Measurements from ENCODE around the gene WDFY2.

WDFY2 gene

DNA sequence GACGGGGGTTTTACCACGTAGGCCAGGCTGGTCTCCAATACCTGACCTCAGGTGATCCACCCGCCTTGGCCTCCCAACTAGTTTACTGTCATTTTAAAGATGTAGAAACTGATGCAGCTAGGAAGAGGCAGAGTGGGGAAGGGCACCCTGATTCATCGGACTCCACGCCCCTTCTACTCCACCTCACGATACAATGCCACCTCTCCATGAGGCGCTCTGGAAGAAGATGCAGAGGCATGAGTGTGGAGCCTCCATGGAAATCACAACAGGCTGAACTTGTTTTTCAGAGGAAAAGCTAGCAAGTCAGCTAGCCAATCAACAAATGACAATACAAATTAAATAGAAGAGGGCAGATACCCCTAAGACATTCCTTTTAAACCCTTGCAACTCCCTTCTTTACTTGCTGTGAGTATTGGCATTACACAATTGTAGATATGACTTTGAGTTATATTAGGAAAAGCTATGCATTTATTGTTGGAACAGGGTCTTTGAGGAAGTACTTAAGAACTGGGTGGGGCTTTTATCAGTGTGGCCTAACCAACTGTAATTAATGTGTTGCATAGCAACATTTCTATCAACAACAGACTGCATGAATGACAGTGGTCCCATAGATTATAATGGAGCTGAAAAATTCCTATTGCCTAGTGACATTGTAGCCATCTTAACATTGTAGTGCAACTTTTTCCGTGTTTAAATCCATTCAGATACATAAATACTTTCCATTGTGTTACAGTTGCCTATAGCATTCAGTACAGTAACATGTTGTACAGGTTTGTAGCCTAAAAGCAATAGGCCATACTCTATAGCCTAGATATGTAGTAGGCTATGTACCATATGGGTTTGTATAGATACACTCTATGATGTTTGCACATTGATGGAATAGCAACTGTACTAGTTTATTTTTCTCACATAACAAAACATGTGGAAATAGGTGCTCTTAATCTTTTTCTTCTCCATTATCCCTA lies 17.6 kb downstream of the WDFY2 start:
- H3K4me3 Mint-ChIP-seq = no peak overlapping the region
- H3K36me3 Mint-ChIP-seq (ENCODE audit: low read depth) = peaks cover 7% of the 10 kb centered on the region
- H3K27me3 Mint-ChIP-seq (ENCODE audit: low read depth) = no peaks in the 10 kb centered on the region
- peaks cover 18% of the 10 kb centered on the region for H3K4me1 Mint-ChIP-seq (ENCODE audit: low read depth)
- H3K27ac Mint-ChIP-seq = no peak overlapping the region
- H3K9me3 Mint-ChIP-seq = no peaks in the 10 kb centered on the region

GRCh38 chr13:51603716-51604115 lies 19.5 kb downstream of the WDFY2 start:
- no peaks in the 10 kb centered on the region for H3K9me3 Mint-ChIP-seq
- H3K4me3 Mint-ChIP-seq = no peak overlapping the region
- H3K27ac Mint-ChIP-seq = no peak overlapping the region
- H3K4me1 Mint-ChIP-seq (ENCODE audit: low read depth) = peaks cover 21% of the 10 kb centered on the region
- H3K36me3 Mint-ChIP-seq (ENCODE audit: low read depth) = peaks cover 7% of the 10 kb centered on the region
- no peaks in the 10 kb centered on the region for H3K27me3 Mint-ChIP-seq (ENCODE audit: low read depth)

DNA sequence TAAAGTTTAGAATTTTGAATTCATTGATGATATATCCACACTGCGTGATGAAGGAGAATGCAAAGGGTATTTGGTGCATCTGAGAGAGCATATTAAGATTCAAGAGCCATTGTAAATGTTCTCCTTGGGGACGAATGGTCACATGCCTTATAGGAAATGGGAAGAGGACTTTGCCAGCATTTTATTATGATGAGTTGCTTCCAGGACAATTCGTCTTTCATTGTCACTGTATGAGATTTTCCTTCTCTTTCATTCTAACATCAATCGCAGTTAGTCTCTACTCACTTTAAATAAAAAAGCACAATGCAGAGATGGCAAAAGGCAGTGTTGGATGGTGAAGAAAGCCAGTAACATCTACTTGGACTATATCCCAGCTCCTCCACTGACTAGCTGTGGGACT lies 21.4 kb downstream of the WDFY2 start:
- no peaks in the 10 kb centered on the region for H3K27me3 Mint-ChIP-seq (ENCODE audit: low read depth)
- peaks cover 7% of the 10 kb centered on the region for H3K36me3 Mint-ChIP-seq (ENCODE audit: low read depth)
- no peak overlapping the region for H3K27ac Mint-ChIP-seq
- no peak overlapping the region for H3K4me3 Mint-ChIP-seq
- peaks cover 6% of the 10 kb centered on the region for H3K4me1 Mint-ChIP-seq (ENCODE audit: low read depth)
- no peaks in the 10 kb centered on the region for H3K9me3 Mint-ChIP-seq

GRCh38 chr13:51607165-51607564 lies 22.9 kb downstream of the WDFY2 start:
- Mint-ChIP-seq H3K4me3 (no peak overlapping the region), H3K9me3 (no peaks in the 10 kb centered on the region), H3K4me1 (ENCODE audit: low read depth) (peaks cover 8% of the 10 kb centered on the region), H3K27me3 (ENCODE audit: low read depth) (no peaks in the 10 kb centered on the region), H3K27ac (no peak overlapping the region), H3K36me3 (ENCODE audit: low read depth) (peaks cover 5% of the 10 kb centered on the region)

DNA sequence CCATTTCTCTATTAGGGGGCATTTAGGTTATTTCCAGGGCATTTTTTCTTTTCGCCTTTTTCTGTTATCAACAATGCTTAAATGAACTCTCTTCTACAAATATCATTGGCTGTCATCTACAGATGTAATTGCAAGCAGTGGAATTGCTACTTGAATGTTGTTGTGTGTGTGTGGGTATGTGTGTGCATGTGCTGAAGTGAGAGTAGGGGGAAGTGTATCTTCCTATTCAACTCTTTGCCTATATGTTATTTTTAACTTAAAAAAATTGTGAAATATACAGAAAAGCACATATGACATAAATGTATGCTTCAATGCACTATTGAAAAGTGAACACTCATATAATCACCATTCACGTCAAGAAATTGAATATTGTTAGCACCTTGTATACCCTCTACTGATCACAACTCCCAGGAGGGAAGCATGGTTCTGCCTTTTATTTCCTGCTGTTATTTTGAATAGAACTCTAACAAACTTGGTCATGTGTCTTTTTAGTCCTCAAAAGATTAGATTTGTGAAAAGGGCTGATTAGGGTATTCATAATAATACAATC lies 24.7 kb downstream of the WDFY2 start:
- no peak overlapping the region for H3K27ac Mint-ChIP-seq
- peaks cover 13% of the 10 kb centered on the region for H3K4me1 Mint-ChIP-seq (ENCODE audit: low read depth)
- no peak overlapping the region for H3K4me3 Mint-ChIP-seq

DNA sequence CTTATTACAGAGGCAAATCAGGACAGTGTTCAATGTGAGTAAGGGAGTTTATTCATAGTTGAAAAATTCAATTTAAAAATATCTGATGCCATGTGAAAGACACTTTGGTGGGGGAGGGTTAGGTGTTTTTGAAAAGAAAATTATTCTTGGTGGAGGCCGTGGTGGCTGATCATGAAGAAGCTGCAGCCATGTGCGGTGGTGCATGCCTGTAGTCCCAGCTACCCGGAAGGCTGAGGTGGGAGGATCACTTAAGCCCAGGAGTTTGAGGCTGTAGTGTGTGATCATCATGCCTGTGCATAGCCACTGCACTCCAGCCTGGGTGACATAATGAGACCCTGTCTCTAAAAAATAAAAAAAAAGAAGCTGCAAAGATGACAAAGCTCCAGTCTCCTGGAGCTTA lies 28.6 kb downstream of the WDFY2 start:
- Mint-ChIP-seq H3K9me3 (no peaks in the 10 kb centered on the region), H3K27me3 (ENCODE audit: low read depth) (no peaks in the 10 kb centered on the region), H3K4me3 (no peak overlapping the region), H3K36me3 (ENCODE audit: low read depth) (peaks cover 2% of the 10 kb centered on the region), H3K27ac (no peak overlapping the region), H3K4me1 (ENCODE audit: low read depth) (peaks cover 17% of the 10 kb centered on the region)

More for the DNA sequence above, 24.7 kb downstream of the WDFY2 start:
- Mint-ChIP-seq H3K9me3 (no peaks in the 10 kb centered on the region), H3K27me3 (ENCODE audit: low read depth) (no peaks in the 10 kb centered on the region), H3K36me3 (ENCODE audit: low read depth) (no peaks in the 10 kb centered on the region)

- Mint-ChIP-seq H3K9me3 (no peaks in the 10 kb centered on the region), H3K4me1 (ENCODE audit: low read depth) (peaks cover 18% of the 10 kb centered on the region), H3K27me3 (ENCODE audit: low read depth) (no peaks in the 10 kb centered on the region), H3K4me3 (no peak overlapping the region), H3K27ac (no peak overlapping the region), H3K36me3 (ENCODE audit: low read depth) (peaks cover 2% of the 10 kb centered on the region)
Measured at GRCh38 chr13:51613535-51613934, 29.3 kb downstream of the WDFY2 start.

- H3K36me3 Mint-ChIP-seq (ENCODE audit: low read depth) = peaks cover 2% of the 10 kb centered on the region
- peak overlapping the region; percentile 94 for H3K27ac Mint-ChIP-seq
- peak overlapping the region; percentile 83 for H3K4me3 Mint-ChIP-seq
- H3K9me3 Mint-ChIP-seq = no peaks in the 10 kb centered on the region
- H3K4me1 Mint-ChIP-seq (ENCODE audit: low read depth) = peaks cover 18% of the 10 kb centered on the region
- no peaks in the 10 kb centered on the region for H3K27me3 Mint-ChIP-seq (ENCODE audit: low read depth)
Measured at GRCh38 chr13:51614350-51614786, 30.1 kb downstream of the WDFY2 start.

DNA sequence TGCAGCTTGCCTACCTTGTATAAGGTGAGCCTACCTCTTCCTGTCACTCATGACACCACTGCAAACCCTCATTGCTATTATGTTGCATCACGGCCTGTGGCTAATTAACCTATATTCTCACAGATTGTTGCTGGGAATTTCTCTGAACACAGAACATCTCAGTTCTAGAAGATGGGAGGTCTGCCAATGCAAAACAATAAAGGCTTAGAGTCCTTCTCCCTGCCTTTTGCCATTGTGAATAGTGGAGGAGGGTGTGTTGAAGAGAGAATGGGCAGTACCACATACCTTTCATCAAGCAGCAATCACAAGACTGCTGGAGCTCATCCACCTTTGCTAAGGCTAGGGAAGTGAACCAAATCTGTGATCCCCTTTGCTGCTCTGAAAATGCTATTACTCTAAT lies 34.4 kb downstream of the WDFY2 start:
- H3K4me1 Mint-ChIP-seq (ENCODE audit: low read depth) = peaks cover 21% of the 10 kb centered on the region
- H3K27ac Mint-ChIP-seq = no peak overlapping the region
- no peaks in the 10 kb centered on the region for H3K9me3 Mint-ChIP-seq
- H3K27me3 Mint-ChIP-seq (ENCODE audit: low read depth) = no peaks in the 10 kb centered on the region
- peaks cover 5% of the 10 kb centered on the region for H3K36me3 Mint-ChIP-seq (ENCODE audit: low read depth)
- H3K4me3 Mint-ChIP-seq = no peak overlapping the region

GRCh38 chr13:51619614-51620013 lies 35.4 kb downstream of the WDFY2 start:
- H3K36me3 Mint-ChIP-seq (ENCODE audit: low read depth) = peaks cover 2% of the 10 kb centered on the region
- peaks cover 22% of the 10 kb centered on the region for H3K4me1 Mint-ChIP-seq (ENCODE audit: low read depth)
- H3K27me3 Mint-ChIP-seq (ENCODE audit: low read depth) = no peaks in the 10 kb centered on the region
- H3K27ac Mint-ChIP-seq = no peak overlapping the region
- H3K9me3 Mint-ChIP-seq = no peaks in the 10 kb centered on the region
- no peak overlapping the region for H3K4me3 Mint-ChIP-seq

DNA sequence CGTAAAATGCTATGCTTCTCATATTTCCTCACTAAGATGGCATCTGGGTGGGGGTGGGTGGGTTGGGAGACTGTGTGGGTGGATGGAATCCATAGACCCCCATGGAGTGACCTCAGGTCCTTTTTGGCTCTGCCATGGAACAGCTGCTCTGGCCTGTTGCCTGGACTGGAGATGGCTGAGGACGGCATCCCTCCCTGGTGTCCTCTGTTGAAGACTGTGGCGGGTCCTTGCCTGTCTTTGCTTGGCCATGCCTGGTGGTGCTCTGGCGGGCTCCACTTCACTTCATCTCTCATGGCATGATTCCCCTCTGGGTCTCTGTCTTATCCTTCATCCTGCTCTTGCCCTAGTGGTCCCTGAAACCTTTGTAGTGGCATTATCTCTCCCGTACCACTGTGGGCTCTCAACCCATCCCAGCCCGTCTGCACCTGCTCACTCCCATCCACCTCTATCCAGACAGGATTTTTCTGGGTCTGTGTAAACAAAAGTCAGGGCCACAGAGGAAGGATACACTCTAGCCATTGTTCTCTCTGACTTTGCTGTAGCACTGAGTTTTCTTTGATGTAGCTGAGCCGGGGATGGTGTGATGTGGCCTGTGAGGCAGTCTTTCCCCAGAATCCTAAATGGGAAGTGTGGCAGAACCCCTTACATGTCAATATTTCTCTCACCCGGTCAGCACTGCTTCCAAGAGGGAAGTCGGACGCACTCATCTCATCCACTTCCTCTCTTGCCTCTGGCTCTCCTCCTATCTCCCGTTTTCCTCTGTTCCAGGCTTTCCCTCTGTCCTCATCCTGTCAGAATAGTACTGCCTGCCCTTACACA lies 36.1 kb downstream of the WDFY2 start:
- Mint-ChIP-seq H3K4me1 (ENCODE audit: low read depth) (peaks cover 20% of the 10 kb centered on the region), H3K36me3 (ENCODE audit: low read depth) (peaks cover 2% of the 10 kb centered on the region), H3K4me3 (no peak overlapping the region), H3K27me3 (ENCODE audit: low read depth) (no peaks in the 10 kb centered on the region), H3K9me3 (no peaks in the 10 kb centered on the region), H3K27ac (no peak overlapping the region)

DNA sequence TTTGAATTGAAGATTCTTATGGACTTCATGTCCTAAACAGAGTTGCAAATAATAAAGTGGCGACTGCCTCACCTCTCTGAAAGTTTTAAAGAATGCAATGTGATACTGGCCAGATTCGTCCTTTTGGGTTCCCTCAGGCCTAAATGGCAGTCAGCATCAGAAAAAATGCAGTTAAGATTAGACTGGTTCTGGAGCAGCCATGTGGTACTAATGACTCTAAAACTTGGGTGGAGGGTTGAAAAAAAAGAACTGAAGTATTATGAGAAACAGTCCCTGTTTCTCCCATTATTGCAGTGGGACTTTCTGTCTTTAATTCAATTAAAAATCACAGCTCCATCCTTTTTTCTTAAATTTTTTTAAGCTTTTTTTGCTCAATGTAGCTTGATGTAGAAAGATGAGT lies 37.3 kb downstream of the WDFY2 start:
- Mint-ChIP-seq H3K27me3 (ENCODE audit: low read depth) (no peaks in the 10 kb centered on the region), H3K4me1 (ENCODE audit: low read depth) (peaks cover 20% of the 10 kb centered on the region), H3K27ac (no peak overlapping the region), H3K9me3 (no peaks in the 10 kb centered on the region), H3K4me3 (no peak overlapping the region), H3K36me3 (ENCODE audit: low read depth) (peaks cover 2% of the 10 kb centered on the region)

DNA sequence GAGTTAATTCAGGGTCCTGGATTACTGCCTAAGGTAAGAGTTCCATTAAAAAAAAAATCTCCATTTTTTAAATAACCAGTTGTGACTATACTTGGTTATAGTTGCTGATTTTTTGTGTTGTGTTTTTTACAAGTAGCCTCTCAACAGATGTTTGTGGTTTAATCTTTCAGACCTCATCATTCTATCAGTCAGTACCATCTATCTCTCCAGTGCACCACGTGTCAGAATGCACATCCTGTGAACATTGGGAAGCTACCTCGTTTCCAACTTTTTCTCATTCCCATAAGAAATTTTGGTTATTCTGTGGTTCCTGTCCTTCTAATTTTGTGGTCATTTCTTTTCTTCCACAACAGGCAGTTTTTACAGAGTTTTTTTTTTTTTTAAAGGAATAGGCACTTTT lies 39.2 kb downstream of the WDFY2 start:
- no peaks in the 10 kb centered on the region for H3K27me3 Mint-ChIP-seq (ENCODE audit: low read depth)
- H3K27ac Mint-ChIP-seq = no peak overlapping the region
- peaks cover 2% of the 10 kb centered on the region for H3K36me3 Mint-ChIP-seq (ENCODE audit: low read depth)
- peaks cover 20% of the 10 kb centered on the region for H3K4me1 Mint-ChIP-seq (ENCODE audit: low read depth)
- no peak overlapping the region for H3K4me3 Mint-ChIP-seq
- no peaks in the 10 kb centered on the region for H3K9me3 Mint-ChIP-seq

DNA sequence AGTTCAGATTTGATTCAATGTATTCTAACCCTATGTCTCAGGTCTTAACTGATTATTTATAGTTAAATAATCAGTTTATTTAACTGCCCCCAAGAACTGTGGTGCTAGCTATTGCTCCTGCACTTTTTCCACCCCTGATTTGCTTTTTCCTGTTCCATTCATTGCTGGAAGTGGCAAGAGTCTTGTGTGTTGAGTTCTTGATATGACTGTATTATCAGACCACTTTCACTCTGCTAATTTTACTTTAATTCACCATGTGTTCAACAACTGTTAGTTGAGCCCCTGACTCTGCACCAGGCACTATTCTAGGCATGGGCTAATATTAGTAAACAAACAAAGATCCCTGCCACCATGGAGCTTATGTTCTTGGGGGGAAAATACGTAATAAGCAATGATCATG lies 39.9 kb downstream of the WDFY2 start:
- Mint-ChIP-seq H3K4me1 (ENCODE audit: low read depth) (peaks cover 21% of the 10 kb centered on the region), H3K36me3 (ENCODE audit: low read depth) (peaks cover 2% of the 10 kb centered on the region), H3K4me3 (no peak overlapping the region), H3K27me3 (ENCODE audit: low read depth) (no peaks in the 10 kb centered on the region), H3K9me3 (no peaks in the 10 kb centered on the region), H3K27ac (no peak overlapping the region)
